Mesothelial cell of epicardium (in vitro differentiated cells): ENCODE data around the gene SYCE1. TPM values are rescaled to one million over a fixed set of nuclear protein-coding genes. Genes with fewer than 3 reads are reported as not detected.

Experiments
- DNase-seq, 2 experiments: peaks; one replicate each; pipeline ENCODE4 v3.0.0; 2021; ENCODE audit warnings: low spot score in 2 of 2; ENCODE audit not compliant: unreplicated experiment in 2 of 2
- H3K27ac Mint-ChIP-seq: 2 replicates; pipeline ENCODE4 v1.8.0; 2021; ENCODE audit warnings: mixed read lengths
- H3K27me3 Mint-ChIP-seq: 2 replicates; pipeline ENCODE4 v1.8.0; 2021; ENCODE audit warnings: low read depth, mixed read lengths
- H3K36me3 Mint-ChIP-seq: 2 replicates; pipeline ENCODE4 v1.8.0; 2021; ENCODE audit warnings: mixed read lengths
- H3K4me1 Mint-ChIP-seq: 2 replicates; pipeline ENCODE4 v1.8.0; 2021; ENCODE audit warnings: mixed read lengths
- H3K4me3 Mint-ChIP-seq: 2 replicates; pipeline ENCODE4 v1.8.0; 2021; ENCODE audit warnings: mild to moderate bottlenecking, moderate library complexity, mixed read lengths
- H3K9me3 Mint-ChIP-seq: 2 replicates; pipeline ENCODE4 v1.8.0; 2021; ENCODE audit warnings: mixed read lengths
- total RNA-seq: library from RNA; stranded (reverse); gene quantifications from 3 replicates; pipeline ENCODE4 v1.2.1, GENCODE V29; 2021
- TF ChIP-seq, protein P1 (sequence below): fragments of 200-600 bp; sonication (generic); IDR thresholded peaks from one replicate; pipeline ENCODE4 v1.5.0; 2021; ENCODE audit warnings: antibody characterized with exemption; ENCODE audit not compliant: unreplicated experiment

SYCE1 gene
- total RNA-seq, 1 donor from 2014 or later = not detected

- Mint-ChIP-seq H3K4me1 (no peaks in the 10 kb centered on the region), H3K9me3 (peaks cover 36% of the 10 kb centered on the region), H3K36me3 (peaks cover 2% of the 10 kb centered on the region), H3K27ac (no peak overlapping the region), H3K27me3 (no peaks in the 10 kb centered on the region), H3K4me3 (no peak overlapping the region)
- TF ChIP-seq, protein P1, sequence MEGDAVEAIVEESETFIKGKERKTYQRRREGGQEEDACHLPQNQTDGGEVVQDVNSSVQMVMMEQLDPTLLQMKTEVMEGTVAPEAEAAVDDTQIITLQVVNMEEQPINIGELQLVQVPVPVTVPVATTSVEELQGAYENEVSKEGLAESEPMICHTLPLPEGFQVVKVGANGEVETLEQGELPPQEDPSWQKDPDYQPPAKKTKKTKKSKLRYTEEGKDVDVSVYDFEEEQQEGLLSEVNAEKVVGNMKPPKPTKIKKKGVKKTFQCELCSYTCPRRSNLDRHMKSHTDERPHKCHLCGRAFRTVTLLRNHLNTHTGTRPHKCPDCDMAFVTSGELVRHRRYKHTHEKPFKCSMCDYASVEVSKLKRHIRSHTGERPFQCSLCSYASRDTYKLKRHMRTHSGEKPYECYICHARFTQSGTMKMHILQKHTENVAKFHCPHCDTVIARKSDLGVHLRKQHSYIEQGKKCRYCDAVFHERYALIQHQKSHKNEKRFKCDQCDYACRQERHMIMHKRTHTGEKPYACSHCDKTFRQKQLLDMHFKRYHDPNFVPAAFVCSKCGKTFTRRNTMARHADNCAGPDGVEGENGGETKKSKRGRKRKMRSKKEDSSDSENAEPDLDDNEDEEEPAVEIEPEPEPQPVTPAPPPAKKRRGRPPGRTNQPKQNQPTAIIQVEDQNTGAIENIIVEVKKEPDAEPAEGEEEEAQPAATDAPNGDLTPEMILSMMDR = no peak
- DNase-seq = no peak
These were observed 37.0 kb downstream of the SYCE1 start for GRCh38 chr10:133528296-133528844.

- peaks cover 41% of the 10 kb centered on the region for H3K9me3 Mint-ChIP-seq
- no peak overlapping the region for H3K27ac Mint-ChIP-seq
- H3K27me3 Mint-ChIP-seq = no peaks in the 10 kb centered on the region
- no peak for DNase-seq
- no peaks in the 10 kb centered on the region for H3K4me1 Mint-ChIP-seq
- no peak overlapping the region for H3K4me3 Mint-ChIP-seq
- TF ChIP-seq, protein P1 = no peak
- peaks cover 2% of the 10 kb centered on the region for H3K36me3 Mint-ChIP-seq
These were observed 37.6 kb downstream of the SYCE1 start for GRCh38 chr10:133527771-133528271.

GRCh38 chr10:133526957-133527588 lies 38.3 kb downstream of the SYCE1 start, which contains the start of gene CYP2E1:
CYP2E1 (plus strand) TSS chr10:133527363; CDS start chr10:133527396, 33 bp downstream.
- DNase-seq = no peak
- Mint-ChIP-seq H3K27me3 (no peaks in the 10 kb centered on the region), H3K36me3 (peaks cover 2% of the 10 kb centered on the region), H3K27ac (no peak within 1 kb of the TSS), H3K4me3 (no peak within 1 kb of the TSS), H3K9me3 (peaks cover 42% of the 10 kb centered on the region), H3K4me1 (no peaks in the 10 kb centered on the region)
- TF ChIP-seq, protein P1 = no peak

GRCh38 chr10:133525444-133525843 lies 39.9 kb downstream of the SYCE1 start:
- Mint-ChIP-seq H3K27me3 (no peaks in the 10 kb centered on the region), H3K27ac (no peak overlapping the region), H3K4me3 (no peak overlapping the region), H3K4me1 (no peaks in the 10 kb centered on the region), H3K9me3 (peaks cover 41% of the 10 kb centered on the region), H3K36me3 (peaks cover 4% of the 10 kb centered on the region)
- no peak for DNase-seq
- TF ChIP-seq, protein P1 = no peak

DNA sequence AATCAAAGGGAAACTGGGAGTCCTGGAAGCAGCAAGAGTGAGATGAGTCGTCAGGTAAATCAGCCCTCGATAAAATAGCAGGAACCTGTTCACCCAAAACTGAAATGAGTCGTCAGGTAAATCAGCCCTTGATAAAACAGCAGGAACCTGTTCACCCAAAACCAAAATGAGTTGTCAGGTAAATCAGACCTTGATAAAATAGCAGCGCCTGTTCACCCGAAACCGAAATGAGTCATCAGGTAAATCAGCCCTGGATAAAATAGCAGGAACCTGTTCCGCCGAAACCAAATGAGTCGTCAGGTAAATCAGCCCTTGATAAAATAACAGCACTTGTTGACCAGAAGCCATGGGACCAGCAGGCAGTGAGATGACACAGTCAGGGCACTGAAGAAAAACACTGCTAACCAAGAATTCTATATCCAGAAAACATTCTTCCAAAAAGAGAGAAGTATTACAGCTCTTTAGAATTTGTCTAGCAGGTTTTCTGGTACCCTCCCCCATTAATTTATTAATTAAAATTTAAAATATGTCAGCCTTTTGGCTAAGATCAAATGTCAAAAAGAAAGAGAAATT lies 41.7 kb downstream of the SYCE1 start:
- Mint-ChIP-seq H3K4me3 (no peak overlapping the region), H3K36me3 (peaks cover 6% of the 10 kb centered on the region), H3K27me3 (no peaks in the 10 kb centered on the region), H3K4me1 (no peaks in the 10 kb centered on the region), H3K27ac (no peak overlapping the region), H3K9me3 (peaks cover 46% of the 10 kb centered on the region)
- DNase-seq = no peak
- TF ChIP-seq, protein P1 = no peak
